Activated naive CD8-positive, alpha-beta T cell treated with anti-CD3 and anti-CD28 coated beads for 36 hours (primary cell): ENCODE results near the gene CFAP65. TPM values are rescaled to one million over a fixed set of nuclear protein-coding genes. Genes with fewer than 3 reads are reported as not detected.

Source experiments
- total RNA-seq, 2 experiments: library from RNA; stranded (reverse); gene quantifications; one replicate each; pipeline ENCODE4 v1.2.3, GENCODE V29; 2021

Gene CFAP65
- total RNA-seq, 2 experiments from 2014 or later: not detected

Other genes starting within 250 kb of the CFAP65 start
- not detected for gene PRKAG3, start 209.7 kb downstream of the CFAP65 start, total RNA-seq
- under 1 TPM in 1 of 2 experiments, not detected in 1; 0.21 TPM for gene WNT6, start 181.7 kb downstream of the CFAP65 start, total RNA-seq
- 1 to 10 TPM; 6.8 to 7.1 TPM for gene WNT10A, start 160.7 kb downstream of the CFAP65 start, total RNA-seq
- gene CDK5R2, start 81.8 kb downstream of the CFAP65 start, total RNA-seq: not detected
- gene FEV, start 56.3 kb downstream of the CFAP65 start, total RNA-seq: not detected
- gene CRYBA2, start 48.1 kb downstream of the CFAP65 start, total RNA-seq: not detected
- gene IHH, start 19.4 kb upstream of the CFAP65 start, total RNA-seq: not detected
- gene NHEJ1, start 119.3 kb upstream of the CFAP65 start, total RNA-seq: 10 to 100 TPM; 19.8 to 21.1 TPM
- 1 to 10 TPM in 1 of 2 experiments, under 1 TPM in 1; 0.92 to 1.1 TPM for gene SLC23A3, start 128.5 kb upstream of the CFAP65 start, total RNA-seq
- 10 to 100 TPM; 44.1 to 50.2 TPM for gene CNPPD1, start 135.4 kb upstream of the CFAP65 start, total RNA-seq
- 10 to 100 TPM; 54.2 to 57.7 TPM for gene RETREG2, start 136.8 kb upstream of the CFAP65 start, total RNA-seq
- 10 to 100 TPM; 22.8 to 27.2 TPM for gene ZFAND2B, start 165.3 kb upstream of the CFAP65 start, total RNA-seq
- 10 to 100 TPM; 20.4 to 21.3 TPM for gene ABCB6, start 177.4 kb upstream of the CFAP65 start, total RNA-seq
- 10 to 100 TPM; 47.1 to 55.0 TPM for gene ATG9A, start 188.1 kb upstream of the CFAP65 start, total RNA-seq
- 100 to 1,000 TPM; 102 to 114 TPM for gene ANKZF1, start 188.3 kb upstream of the CFAP65 start, total RNA-seq
- 1 to 10 TPM; 1.6 to 3.0 TPM for gene GLB1L, start 203.9 kb upstream of the CFAP65 start, total RNA-seq
- 10 to 100 TPM; 27.8 to 30.7 TPM for gene STK16, start 204.0 kb upstream of the CFAP65 start, total RNA-seq
- gene TUBA4B, start 211.7 kb upstream of the CFAP65 start, total RNA-seq: not detected
- 100 to 1,000 TPM; 208 to 212 TPM for gene TUBA4A, start 212.4 kb upstream of the CFAP65 start, total RNA-seq
- gene DNAJB2, start 237.8 kb upstream of the CFAP65 start, total RNA-seq: 10 to 100 TPM; 43.8 to 47.5 TPM